Neural progenitor cell (in vitro differentiated cells): ENCODE measurements around the gene AAMP. TPM values are rescaled to one million over a fixed set of nuclear protein-coding genes. Genes with fewer than 3 reads are reported as not detected.
"Not testable (repeated sequence)": the region's sequence is repeated elsewhere in the genome, so short reads cannot be mapped to it uniquely, and the experiment has no call there.

Experiments used
- DNase-seq: peaks from one replicate; pipeline ENCODE4 v3.0.0-alpha.2; 2016; ENCODE audit warnings: low spot score
- H2AFZ ChIP-seq: fragments of 200-600 bp; sonication (generic); replicated peaks from 2 replicates; pipeline ENCODE4 v1.6.1; 2016; ENCODE audit warnings: antibody characterized with exemption
- H3F3A ChIP-seq: fragments of 200-600 bp; sonication (generic); 2 replicates; pipeline ENCODE4 v1.6.1; 2016; ENCODE audit warnings: antibody characterized with exemption, low read depth
- H3K27ac ChIP-seq: fragments of 200-600 bp; sonication (generic); 2 replicates; pipeline ENCODE4 v1.5.1; 2016; ENCODE audit warnings: mild to moderate bottlenecking
- H3K27me3 ChIP-seq: fragments of 200-600 bp; sonication (generic); 2 replicates; pipeline ENCODE4 v1.6.1; 2016; ENCODE audit warnings: mild to moderate bottlenecking, moderate library complexity
- H3K36me3 ChIP-seq: fragments of 200-600 bp; sonication (generic); 2 replicates; pipeline ENCODE4 v1.5.1; 2016
- H3K4me1 ChIP-seq: fragments of 200-600 bp; sonication (generic); 2 replicates; pipeline ENCODE4 v1.6.1; 2016; ENCODE audit warnings: mixed run types
- H3K4me2 ChIP-seq: fragments of 200-600 bp; sonication (generic); 2 replicates; pipeline ENCODE4 v1.6.1; 2016
- H3K4me3 ChIP-seq: fragments of 200-600 bp; sonication (generic); 2 replicates; pipeline ENCODE4 v1.5.1; 2016
- H3K79me2 ChIP-seq: fragments of 200-600 bp; sonication (generic); 2 replicates; pipeline ENCODE4 v1.6.1; 2016; ENCODE audit warnings: low read depth
- H3K9ac ChIP-seq: fragments of 200-600 bp; sonication (generic); 2 replicates; pipeline ENCODE4 v1.6.1; 2016
- H3K9me3 ChIP-seq: fragments of 200-600 bp; sonication (generic); 2 replicates; pipeline ENCODE4 v1.5.1; 2016; ENCODE audit warnings: low read depth
- H4K20me1 ChIP-seq: fragments of 200-600 bp; sonication (generic); 2 replicates; pipeline ENCODE4 v1.6.1; 2016; ENCODE audit warnings: low read depth
- H3K27ac Mint-ChIP-seq: 3 replicates; pipeline ENCODE4 v1.8.0; 2021; ENCODE audit warnings: mixed read lengths
- H3K27me3 Mint-ChIP-seq: 2 replicates; pipeline ENCODE4 v1.8.0; 2022; ENCODE audit warnings: low read depth, mild to moderate bottlenecking, inconsistent platforms, moderate library complexity, mixed read lengths; ENCODE audit not compliant: insufficient read depth
- H3K36me3 Mint-ChIP-seq: 3 replicates; pipeline ENCODE4 v1.8.0; 2021; ENCODE audit warnings: mixed read lengths
- H3K4me1 Mint-ChIP-seq: 3 replicates; pipeline ENCODE4 v1.8.0; 2021; ENCODE audit warnings: mixed read lengths
- H3K4me3 Mint-ChIP-seq: 3 replicates; pipeline ENCODE4 v1.8.0; 2021; ENCODE audit warnings: mild to moderate bottlenecking, moderate library complexity, mixed read lengths
- H3K9me3 Mint-ChIP-seq: 3 replicates; pipeline ENCODE4 v1.8.0; 2020; ENCODE audit warnings: mixed read lengths
- CTCF ChIP-seq: fragments of 200-600 bp; sonication (generic); IDR thresholded peaks from 2 replicates; pipeline ENCODE4 v1.5.1; 2017; ENCODE audit warnings: antibody characterized with exemption, mild to moderate bottlenecking
- EZH2 ChIP-seq: fragments of 200-600 bp; sonication (generic); IDR thresholded peaks from 2 replicates; pipeline ENCODE4 v1.6.1; 2017; ENCODE audit warnings: antibody characterized with exemption, mild to moderate bottlenecking, moderate library complexity
- EZH2phosphoT487 ChIP-seq: fragments of 200-600 bp; sonication (generic); IDR thresholded peaks from 2 replicates; pipeline ENCODE4 v1.6.1; 2017; ENCODE audit warnings: antibody characterized with exemption
- total RNA-seq: library from RNA; depleted of rRNA; stranded (reverse); fragments of >200 nt; gene quantifications from 2 replicates; pipeline ENCODE4 v1.2.3, GENCODE V29; 2015; ENCODE audit warnings: low replicate concordance

The AAMP gene
- total RNA-seq, 1 donor from 2014 or later, result 90.4 TPM

GRCh38 chr2:218312267-218312756, 42.4 kb upstream of the AAMP start:
- Mint-ChIP-seq H3K4me1 (peaks cover 12% of the 10 kb centered on the region), H3K4me3 (no peak overlapping the region), H3K27ac (no peak overlapping the region), H3K9me3 (no peaks in the 10 kb centered on the region), H3K27me3 (peaks cover 3% of the 10 kb centered on the region), H3K36me3 (no peaks in the 10 kb centered on the region)
- Histone ChIP-seq H3F3A (peaks cover 5% of the 10 kb centered on the region), H3K79me2 (no peaks in the 10 kb centered on the region), H3K9me3 (no peaks in the 10 kb centered on the region), H3K27ac (peak overlapping the region; percentile 58), H3K4me2 (no peak overlapping the region), H3K36me3 (no peaks in the 10 kb centered on the region), H3K27me3 (no peaks in the 10 kb centered on the region), H2AFZ (peak overlapping the region; percentile 98), H3K4me3 (no peak overlapping the region), H3K4me1 (peaks cover 7% of the 10 kb centered on the region), H3K9ac (no peak overlapping the region), H4K20me1 (no peaks in the 10 kb centered on the region)
- no peak for DNase-seq
- TF ChIP-seq EZH2phosphoT487 (no peak), CTCF (no peak)

GRCh38 chr2:218311541-218312266, 41.8 kb upstream of the AAMP start:
- not testable (repeated sequence) for H3K27me3 Mint-ChIP-seq, H3K79me2 ChIP-seq, DNase-seq, H3K4me3 Mint-ChIP-seq, H3K27me3 ChIP-seq, H3F3A ChIP-seq, H3K9me3 ChIP-seq, H4K20me1 ChIP-seq, H3K9ac ChIP-seq, H3K4me1 ChIP-seq, H3K36me3 Mint-ChIP-seq, H3K36me3 ChIP-seq, H3K4me3 ChIP-seq, H3K9me3 Mint-ChIP-seq
- H3K4me2 ChIP-seq, result peak overlapping the region; percentile 38
- peak overlapping the region; percentile 98 for H2AFZ ChIP-seq
- peaks cover 12% of the 10 kb centered on the region for H3K4me1 Mint-ChIP-seq
- peak overlapping the region; percentile 58 for H3K27ac ChIP-seq
- peak overlapping the region; percentile 36 for H3K27ac Mint-ChIP-seq

GRCh38 chr2:218310853-218311540, 41.1 kb upstream of the AAMP start:
- no peak for TF ChIP-seq EZH2
- Histone ChIP-seq H3K4me1 (peaks cover 7% of the 10 kb centered on the region), H3K36me3 (no peaks in the 10 kb centered on the region), H4K20me1 (no peaks in the 10 kb centered on the region), H3K4me2 (no peak overlapping the region), H2AFZ (no peak overlapping the region), H3K27ac (no peak overlapping the region), H3K79me2 (no peaks in the 10 kb centered on the region), H3K4me3 (no peak overlapping the region), H3F3A (peaks cover 5% of the 10 kb centered on the region), H3K27me3 (no peaks in the 10 kb centered on the region), H3K9ac (no peak overlapping the region), H3K9me3 (no peaks in the 10 kb centered on the region)
- DNase-seq, result no peak
- Mint-ChIP-seq H3K27me3 (peaks cover 5% of the 10 kb centered on the region), H3K27ac (peak overlapping the region; percentile 36), H3K4me1 (peaks cover 12% of the 10 kb centered on the region), H3K9me3 (no peaks in the 10 kb centered on the region), H3K36me3 (no peaks in the 10 kb centered on the region), H3K4me3 (no peak overlapping the region)

GRCh38 chr2:218307415-218308090, 37.6 kb upstream of the AAMP start:
- peaks cover 5% of the 10 kb centered on the region for H3F3A ChIP-seq
- H3K9me3 Mint-ChIP-seq, result no peaks in the 10 kb centered on the region
- no peak overlapping the region for H3K4me3 Mint-ChIP-seq
- no peaks in the 10 kb centered on the region for H3K27me3 ChIP-seq
- no peak overlapping the region for H2AFZ ChIP-seq
- DNase-seq, result no peak
- H3K36me3 ChIP-seq, result no peaks in the 10 kb centered on the region
- H3K36me3 Mint-ChIP-seq, result no peaks in the 10 kb centered on the region
- H3K4me1 Mint-ChIP-seq, result peaks cover 12% of the 10 kb centered on the region
- H3K27ac ChIP-seq, result no peak overlapping the region
- H3K27me3 Mint-ChIP-seq, result peaks cover 15% of the 10 kb centered on the region
- H4K20me1 ChIP-seq, result no peaks in the 10 kb centered on the region
- H3K27ac Mint-ChIP-seq, result no peak overlapping the region
- H3K4me1 ChIP-seq, result peaks cover 7% of the 10 kb centered on the region
- no peak overlapping the region for H3K4me3 ChIP-seq
- no peak overlapping the region for H3K4me2 ChIP-seq
- no peaks in the 10 kb centered on the region for H3K9me3 ChIP-seq
- TF ChIP-seq EZH2phosphoT487 (no peak), EZH2 (no peak)
- no peaks in the 10 kb centered on the region for H3K79me2 ChIP-seq
- H3K9ac ChIP-seq, result no peak overlapping the region
